NCI-H128 (cell line): ENCODE results near the gene TBX4.
"Not testable (repeated sequence)": the region's sequence is repeated elsewhere in the genome, so short reads cannot be mapped to it uniquely, and the experiment has no call there.

ENCODE experiments used
- DNase-seq: peaks from one replicate; lab custom pipeline; 2025; ENCODE audit not compliant: unreplicated experiment; lab: John Stamatoyannopoulos, UW

The TBX4 gene

GRCh38 chr17:61496174-61496956 lies 44.1 kb downstream of the TBX4 start:
- no peak for DNase-seq

- DNase-seq: no peak
These were observed 44.9 kb downstream of the TBX4 start for GRCh38 chr17:61496957-61497653.

DNA sequence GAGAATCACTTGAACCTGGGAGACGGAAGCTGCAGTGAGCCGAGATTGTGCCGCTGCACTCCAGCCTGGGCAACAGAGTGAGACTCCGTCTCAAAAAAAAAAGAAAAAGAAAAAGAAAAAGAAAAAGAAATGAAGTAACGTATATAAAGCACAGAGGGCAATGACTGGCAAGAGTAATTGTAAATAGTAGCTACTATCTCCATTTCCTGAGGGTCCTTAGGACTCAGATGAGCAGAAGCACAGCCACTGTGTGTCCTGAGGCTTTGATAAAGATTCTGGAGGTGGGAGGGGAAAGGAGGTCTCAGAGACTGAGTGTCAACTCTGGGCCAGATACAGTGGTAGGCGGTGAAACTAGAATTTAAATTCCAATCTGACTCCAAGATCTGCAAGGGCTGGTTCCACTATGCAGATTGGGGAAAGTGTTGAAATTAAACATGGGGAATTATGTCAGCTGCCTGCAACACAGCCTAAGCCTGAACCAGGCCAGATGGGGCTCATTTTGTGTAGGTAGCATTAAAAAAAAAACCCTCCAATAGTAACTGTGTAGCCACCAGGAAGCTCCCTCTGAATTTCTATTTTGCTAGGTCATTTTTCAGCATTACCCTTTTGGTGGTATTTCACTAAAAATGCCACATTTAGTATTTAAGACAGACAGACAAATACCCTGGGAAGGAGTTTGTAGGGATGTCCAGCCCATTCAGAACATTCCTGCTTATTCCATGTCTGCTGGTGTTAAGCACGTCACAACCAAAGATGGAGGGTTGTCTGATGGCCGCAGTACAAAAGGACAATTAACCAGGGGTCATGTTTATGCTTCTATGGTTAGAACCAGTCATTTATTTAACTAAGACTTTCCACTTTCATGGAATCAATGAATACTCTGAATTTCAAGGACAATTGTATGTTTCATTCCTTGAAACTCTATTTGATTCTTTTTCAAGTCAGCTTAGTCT lies 46.1 kb downstream of the TBX4 start:
- no peak for DNase-seq

- no peak for DNase-seq
These were observed 47.4 kb downstream of the TBX4 start for GRCh38 chr17:61499632-61500031.

DNA sequence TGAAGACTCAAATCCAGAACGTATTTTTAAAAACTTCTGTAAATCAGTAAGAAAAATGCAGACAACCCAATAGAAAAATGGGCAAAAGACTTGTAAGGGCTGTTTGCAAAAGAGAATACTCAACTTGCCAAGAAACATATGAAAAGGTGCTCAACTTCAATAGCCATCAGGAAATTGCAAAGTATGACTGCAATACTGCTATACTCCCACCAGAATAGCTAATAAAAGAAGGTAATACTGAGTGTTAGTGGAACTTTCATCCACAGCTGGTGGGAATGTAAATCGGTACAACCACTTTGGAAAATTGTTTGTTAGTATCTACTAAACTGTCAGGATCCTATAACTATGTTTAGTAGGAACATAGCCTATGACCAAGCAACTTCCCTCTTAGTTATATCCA lies 48.1 kb downstream of the TBX4 start:
- DNase-seq: no peak

- DNase-seq: no peak
These were observed 50.1 kb downstream of the TBX4 start for GRCh38 chr17:61502292-61502691.

DNA sequence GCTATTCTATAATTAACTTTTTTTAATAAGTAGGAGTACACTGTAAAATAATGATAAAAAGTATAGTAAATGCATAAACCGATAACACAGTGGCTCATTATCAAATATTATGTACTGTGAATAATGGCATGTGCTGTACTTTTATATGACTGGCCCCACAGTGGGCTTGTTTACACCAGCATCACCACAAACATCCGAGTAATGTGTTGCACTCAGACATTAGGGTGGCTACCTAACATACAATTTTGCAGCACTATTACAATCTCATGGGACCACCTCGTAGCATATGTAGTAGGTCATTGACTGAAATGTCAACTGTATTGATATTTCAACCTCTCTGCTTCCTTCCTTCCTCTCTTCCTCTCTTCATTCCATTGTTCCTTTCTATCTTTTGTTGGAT lies 51.7 kb downstream of the TBX4 start:
- DNase-seq: no peak

GRCh38 chr17:61504697-61505096 lies 52.5 kb downstream of the TBX4 start:
- DNase-seq: no peak

DNA sequence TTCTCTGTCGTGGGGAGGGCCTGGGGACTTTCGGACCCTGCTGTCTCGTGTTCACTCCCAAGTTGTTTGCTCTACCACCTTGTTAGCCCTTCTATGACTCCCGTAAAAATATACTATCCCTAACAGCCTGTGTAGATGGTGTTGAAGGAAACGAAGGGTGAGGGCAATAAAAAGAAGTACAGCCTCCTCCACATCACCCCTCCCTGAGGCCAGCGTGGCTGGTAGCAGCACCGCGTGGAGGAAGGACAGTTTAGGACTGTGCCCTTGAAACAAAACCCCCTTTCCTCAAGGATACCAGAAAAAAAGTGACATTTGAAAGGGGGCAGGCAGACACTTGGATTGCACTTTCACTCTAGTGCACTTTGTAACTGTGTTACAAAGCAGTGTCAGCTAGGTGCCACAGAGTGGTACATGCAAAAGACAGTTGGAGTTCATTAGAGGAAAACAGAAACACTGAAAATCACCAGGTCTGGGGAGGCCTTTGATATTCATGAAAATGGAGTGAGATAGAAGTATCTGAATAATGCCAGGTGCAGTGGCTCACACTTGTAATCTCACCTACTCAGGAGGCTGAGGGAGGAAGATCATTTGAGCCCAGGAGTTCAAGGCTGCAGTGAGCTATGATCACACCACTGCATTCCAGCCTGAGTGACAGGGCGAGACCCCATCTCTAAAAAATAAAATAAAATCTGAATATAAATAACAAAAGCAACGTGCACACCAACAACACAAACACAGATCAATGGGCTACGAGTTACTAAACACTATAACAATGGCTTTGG lies 53.8 kb downstream of the TBX4 start:
- no peak for DNase-seq

GRCh38 chr17:61507383-61508066 lies 55.3 kb downstream of the TBX4 start:
- DNase-seq: no peak

GRCh38 chr17:61508912-61509311 lies 56.7 kb downstream of the TBX4 start:
- DNase-seq: no peak

- not testable (repeated sequence) for DNase-seq
These were observed 57.2 kb downstream of the TBX4 start for GRCh38 chr17:61509454-61509853.

- DNase-seq: no peak
These were observed 58.0 kb downstream of the TBX4 start for GRCh38 chr17:61510237-61510636.

GRCh38 chr17:61510991-61511390 lies 58.8 kb downstream of the TBX4 start:
- no peak for DNase-seq

DNA sequence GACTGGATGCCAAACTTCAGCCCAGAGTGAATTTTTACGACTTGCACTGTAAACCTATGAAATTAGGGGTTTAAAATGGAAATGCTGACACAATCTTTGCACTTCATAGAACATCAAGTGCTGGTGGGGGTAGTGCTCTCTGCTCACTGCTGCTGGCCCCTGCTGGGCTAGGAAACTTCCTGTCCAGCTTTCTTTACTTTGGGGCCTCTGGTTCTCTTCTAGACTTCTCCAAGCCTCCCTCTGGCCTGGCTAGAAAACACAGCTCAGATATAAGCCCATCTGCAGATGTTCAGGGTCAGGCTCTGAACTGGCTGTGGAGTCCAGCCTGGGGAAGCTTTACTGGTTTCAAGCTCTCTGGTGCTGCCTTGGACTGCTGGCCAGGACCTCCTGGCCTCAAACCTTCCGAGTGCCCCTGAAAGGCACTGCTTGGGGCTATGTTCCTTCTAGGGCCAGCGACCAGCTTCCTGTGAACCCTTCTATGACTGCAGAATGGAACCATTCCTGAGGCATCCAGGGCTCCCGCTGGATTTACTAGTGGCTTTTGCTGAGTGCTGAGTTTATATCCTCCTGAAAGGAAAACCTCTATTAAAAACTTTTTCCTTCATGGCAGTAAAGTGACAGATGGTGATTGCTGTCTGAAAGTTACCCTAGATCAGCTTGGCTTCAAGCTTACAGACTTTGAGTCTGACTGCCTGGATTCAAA lies 59.4 kb downstream of the TBX4 start:
- DNase-seq: no peak

GRCh38 chr17:61514491-61514890 lies 62.3 kb downstream of the TBX4 start:
- no peak for DNase-seq

GRCh38 chr17:61517265-61517664 lies 65.0 kb downstream of the TBX4 start:
- no peak for DNase-seq

- DNase-seq: no peak
These were observed 65.8 kb downstream of the TBX4 start for GRCh38 chr17:61517843-61518606.

DNA sequence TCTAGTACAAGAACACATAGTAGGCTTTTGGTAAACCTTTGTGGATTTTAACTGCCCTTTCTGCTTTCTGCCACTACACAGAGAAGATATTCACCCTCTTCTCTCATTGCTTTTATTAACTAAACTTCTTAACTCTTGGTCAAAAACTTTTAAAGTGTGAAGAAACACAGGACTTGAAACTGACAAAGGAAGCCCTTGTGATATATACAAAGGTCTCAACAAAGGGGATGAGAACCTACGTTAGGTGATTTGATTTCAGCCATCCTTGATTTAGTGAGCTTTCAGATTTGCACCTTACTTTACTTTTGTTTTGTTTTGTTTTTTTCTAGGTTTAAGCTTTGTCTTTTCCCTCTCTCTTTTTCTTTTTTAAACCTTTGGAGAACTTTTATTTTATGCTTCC lies 66.9 kb downstream of the TBX4 start:
- DNase-seq: no peak
